GM23338 (cell line): ENCODE measurements around the gene MASP2. TPM values are rescaled to one million over a fixed set of nuclear protein-coding genes. Genes with fewer than 3 reads are reported as not detected.

Source experiments
- ATAC-seq: fragments of 200-7000 bp; cut with Tn5 transposase; 3 replicates; pipeline ENCODE4 v1.9.1; 2020
- DNase-seq: peaks from one replicate; pipeline ENCODE4 v3.0.0-alpha.2; 2015; ENCODE audit warnings: low spot score
- H2AFZ ChIP-seq: fragments of 200-600 bp; sonication (generic); 2 replicates; pipeline ENCODE4 v1.8.0; 2016; ENCODE audit warnings: antibody characterized with exemption, mild to moderate bottlenecking, moderate library complexity
- H3F3A ChIP-seq: fragments of 200-600 bp; sonication (generic); replicated peaks from 2 replicates; pipeline ENCODE4 v1.8.0; 2017; ENCODE audit warnings: antibody characterized with exemption, mixed run types, low read depth
- H3K27ac ChIP-seq: fragments of 200-600 bp; sonication (generic); 2 replicates; pipeline ENCODE4 v1.6.1; 2016; ENCODE audit warnings: low read depth
- H3K27me3 ChIP-seq: fragments of 200-600 bp; sonication (generic); 2 replicates; pipeline ENCODE4 v1.8.0; 2016; ENCODE audit warnings: mild to moderate bottlenecking, mixed run types, moderate library complexity; ENCODE audit not compliant: insufficient read depth
- H3K36me3 ChIP-seq: fragments of 200-600 bp; sonication (generic); 2 replicates; pipeline ENCODE4 v1.8.0; 2016; ENCODE audit warnings: mild to moderate bottlenecking; ENCODE audit not compliant: insufficient read depth
- H3K4me1 ChIP-seq: fragments of 200-600 bp; sonication (generic); 2 replicates; pipeline ENCODE4 v1.8.0; 2016; ENCODE audit warnings: mild to moderate bottlenecking, moderate library complexity; ENCODE audit not compliant: insufficient read depth
- H3K4me2 ChIP-seq: fragments of 200-600 bp; sonication (generic); 2 replicates; pipeline ENCODE4 v1.7.1; 2017; ENCODE audit warnings: mixed run types
- H3K4me3 ChIP-seq: fragments of 200-600 bp; sonication (generic); 2 replicates; pipeline ENCODE4 v1.6.1; 2016; ENCODE audit warnings: mixed run types
- H3K79me2 ChIP-seq: fragments of 200-600 bp; sonication (generic); replicated peaks from 2 replicates; pipeline ENCODE4 v1.8.0; 2017; ENCODE audit warnings: mild to moderate bottlenecking; ENCODE audit not compliant: insufficient read depth
- H3K9me2 ChIP-seq: fragments of 200-600 bp; sonication (generic); 2 replicates; pipeline ENCODE4 v1.8.0; 2017; ENCODE audit not compliant: insufficient read depth
- H4K20me1 ChIP-seq: fragments of 200-600 bp; sonication (generic); replicated peaks from 2 replicates; pipeline ENCODE4 v1.8.0; 2017; ENCODE audit warnings: mild to moderate bottlenecking; ENCODE audit not compliant: insufficient read depth
- H3K27ac Mint-ChIP-seq: 2 replicates; pipeline ENCODE4 v1.8.0; 2020; ENCODE audit warnings: inconsistent platforms, mild to moderate bottlenecking, moderate library complexity, mixed read lengths
- H3K27me3 Mint-ChIP-seq: 3 replicates; pipeline ENCODE4 v1.8.0; 2022; ENCODE audit warnings: low read depth, mild to moderate bottlenecking, moderate library complexity, mixed read lengths, inconsistent platforms; ENCODE audit not compliant: insufficient read depth, poor library complexity
- H3K36me3 Mint-ChIP-seq: 3 replicates; pipeline ENCODE4 v1.8.0; 2021; ENCODE audit warnings: low read depth, mild to moderate bottlenecking, inconsistent platforms, moderate library complexity, mixed read lengths
- H3K4me1 Mint-ChIP-seq: 3 replicates; pipeline ENCODE4 v1.8.0; 2020; ENCODE audit warnings: mild to moderate bottlenecking, inconsistent platforms, mixed read lengths
- H3K4me3 Mint-ChIP-seq: 3 replicates; pipeline ENCODE4 v1.8.0; 2021; ENCODE audit warnings: moderate library complexity, mild to moderate bottlenecking, inconsistent platforms, mixed read lengths
- H3K9me3 Mint-ChIP-seq: 3 replicates; pipeline ENCODE4 v1.8.0; 2020; ENCODE audit warnings: moderate library complexity, mild to moderate bottlenecking, inconsistent platforms, mixed read lengths
- CREB1 ChIP-seq: fragments of 250-450 bp; sonication (Bioruptor Pico); IDR thresholded peaks from 2 replicates; pipeline ENCODE4 v1.5.0; 2020; ENCODE audit warnings: low read depth, mild to moderate bottlenecking, moderate library complexity
- EZH2 ChIP-seq: fragments of 200-600 bp; sonication (generic); IDR thresholded peaks from one replicate; pipeline ENCODE4 v1.8.0; 2017; ENCODE audit warnings: antibody characterized with exemption, mild to moderate bottlenecking, low read depth; ENCODE audit not compliant: unreplicated experiment
- EZH2phosphoT487 ChIP-seq: fragments of 200-600 bp; sonication (generic); IDR thresholded peaks from one replicate; pipeline ENCODE4 v1.8.1; 2018; ENCODE audit warnings: antibody characterized with exemption; ENCODE audit not compliant: unreplicated experiment
- JUNB ChIP-seq: IDR thresholded peaks from one replicate; pipeline ENCODE4 v1.6.1; 2016; ENCODE audit warnings: antibody characterized with exemption; ENCODE audit not compliant: unreplicated experiment
- NANOG ChIP-seq: IDR thresholded peaks from 2 replicates; pipeline ENCODE4 v1.6.1; 2016; ENCODE audit warnings: antibody characterized with exemption, borderline replicate concordance
- POLR2AphosphoS5 ChIP-seq: IDR thresholded peaks from 2 replicates; pipeline ENCODE4 v1.6.1; 2016; ENCODE audit warnings: antibody characterized with exemption, low read depth
- STAT1 ChIP-seq: IDR thresholded peaks from one replicate; pipeline ENCODE4 v1.6.1; 2016; ENCODE audit warnings: antibody characterized with exemption; ENCODE audit not compliant: unreplicated experiment
- ZNF114 ChIP-seq: fragments of 250-450 bp; sonication (Bioruptor Pico); IDR thresholded peaks from 2 replicates; pipeline ENCODE4 v1.5.0; 2020; ENCODE audit warnings: mild to moderate bottlenecking, moderate library complexity
- ZNF331 ChIP-seq: fragments of 250-450 bp; sonication (Bioruptor Pico); IDR thresholded peaks from 2 replicates; pipeline ENCODE4 v1.5.0; 2020; ENCODE audit warnings: low read depth, mild to moderate bottlenecking, moderate library complexity
- polyA plus RNA-seq: library from polyadenylated mRNA; unstranded; fragments of >200 nt; fragmentation: Nextera tagmentation; extraction: Ambion mirVana; gene quantifications from 2 replicates; pipeline ENCODE4 v1.2.1, GENCODE V29; 2016
- total RNA-seq: library from RNA; depleted of rRNA; stranded (reverse); fragments of >200 nt; shearing (Covaris generic); gene quantifications from 2 replicates; pipeline ENCODE4 v1.2.3, GENCODE V29; 2014
- TF ChIP-seq, protein P1 (sequence below): IDR thresholded peaks from 2 replicates; pipeline ENCODE4 v1.6.1; 2016; ENCODE audit warnings: antibody characterized with exemption
- TF ChIP-seq, protein P2 (sequence below), 2 experiments: fragments of 200-600 bp in 1 of 2; sonication (generic) in 1 of 2; conservative IDR thresholded peaks; 2 replicates each; pipeline versions ENCODE4 v1.5.1 to v1.6.1; 2016 to 2017; ENCODE audit warnings: antibody characterized with exemption in 2 of 2, low read depth in 2 of 2, mild to moderate bottlenecking in 2 of 2, moderate library complexity in 1 of 2
- TF ChIP-seq, protein P3 (sequence below): fragments of 250-450 bp; sonication (Bioruptor Pico); IDR thresholded peaks from 2 replicates; pipeline ENCODE4 v1.5.0; 2020; ENCODE audit warnings: mild to moderate bottlenecking, moderate library complexity
- TF ChIP-seq, protein P4 (sequence below): IDR thresholded peaks from one replicate; pipeline ENCODE4 v1.6.1; 2018; ENCODE audit warnings: antibody characterized with exemption; ENCODE audit not compliant: unreplicated experiment

Gene MASP2
- total and polyA plus RNA-seq, 2 experiments from 2014 or later: 0.71 to 1.5 TPM

DNA sequence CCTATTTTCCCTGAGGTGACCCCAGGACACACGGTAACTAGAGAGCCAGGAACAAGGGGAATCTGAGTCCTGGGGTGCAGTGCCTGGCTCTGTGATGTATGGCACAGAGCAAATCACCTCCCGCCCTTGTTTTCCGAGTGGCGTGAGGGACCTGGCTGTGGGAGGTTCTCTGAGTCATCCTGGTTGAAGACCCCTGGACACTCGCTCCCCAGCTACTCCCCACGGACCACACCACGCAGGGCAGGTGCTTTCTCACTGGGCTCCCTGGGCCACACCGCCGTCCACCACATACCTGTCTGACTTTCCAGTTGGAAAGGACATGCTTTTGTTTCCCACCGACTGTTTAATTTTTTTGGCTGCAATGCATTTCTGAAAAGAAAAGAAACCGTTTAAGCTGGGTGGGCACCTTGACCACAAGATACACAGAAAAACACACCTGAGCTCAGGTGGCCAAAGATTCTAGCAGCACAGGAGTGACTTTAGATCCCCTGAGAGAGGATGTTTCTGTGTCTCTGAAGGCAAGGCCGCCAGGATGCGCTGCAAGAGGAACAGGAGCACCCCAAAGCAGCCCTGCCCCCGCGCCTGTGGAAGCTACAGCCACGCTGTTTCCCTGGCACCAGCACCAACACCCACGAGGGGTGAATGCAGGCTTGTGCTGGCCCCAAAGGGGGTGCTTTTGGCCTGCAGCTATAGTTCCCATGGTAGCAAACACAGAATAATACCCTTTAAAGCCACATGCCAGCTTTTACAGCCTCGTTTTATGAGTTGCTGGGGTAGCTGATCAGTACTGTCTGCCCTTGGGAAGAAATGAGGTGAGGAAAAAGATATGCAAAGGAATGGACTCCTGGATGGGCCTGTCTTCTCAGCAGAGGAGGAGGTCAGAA is 20.9 kb upstream of the MASP2 start:
- DNase-seq (no peak), ATAC-seq (no peak)
- Histone ChIP-seq H3K4me1 (no peaks in the 10 kb centered on the region), H3K9me2 (no peaks in the 10 kb centered on the region), H3K36me3 (peaks cover 39% of the 10 kb centered on the region), H2AFZ (no peak overlapping the region), H3K4me3 (no peak overlapping the region), H3F3A (peaks cover 25% of the 10 kb centered on the region), H3K4me2 (no peak overlapping the region), H4K20me1 (peaks cover 9% of the 10 kb centered on the region; the same call in 1 of the 2 replicates), H3K27me3 (no peaks in the 10 kb centered on the region), H3K27ac (no peak overlapping the region; the same call in 1 of the 2 replicates), H3K79me2 (no peaks in the 10 kb centered on the region)
- Mint-ChIP-seq H3K4me1 (peaks cover 6% of the 10 kb centered on the region; the same call in 2 of the 3 replicates), H3K36me3 (peaks cover 89% of the 10 kb centered on the region), H3K27me3 (peaks cover 4% of the 10 kb centered on the region), H3K4me3 (no peak overlapping the region), H3K9me3 (no peaks in the 10 kb centered on the region), H3K27ac (no peak overlapping the region)
- TF ChIP-seq, protein P1, sequence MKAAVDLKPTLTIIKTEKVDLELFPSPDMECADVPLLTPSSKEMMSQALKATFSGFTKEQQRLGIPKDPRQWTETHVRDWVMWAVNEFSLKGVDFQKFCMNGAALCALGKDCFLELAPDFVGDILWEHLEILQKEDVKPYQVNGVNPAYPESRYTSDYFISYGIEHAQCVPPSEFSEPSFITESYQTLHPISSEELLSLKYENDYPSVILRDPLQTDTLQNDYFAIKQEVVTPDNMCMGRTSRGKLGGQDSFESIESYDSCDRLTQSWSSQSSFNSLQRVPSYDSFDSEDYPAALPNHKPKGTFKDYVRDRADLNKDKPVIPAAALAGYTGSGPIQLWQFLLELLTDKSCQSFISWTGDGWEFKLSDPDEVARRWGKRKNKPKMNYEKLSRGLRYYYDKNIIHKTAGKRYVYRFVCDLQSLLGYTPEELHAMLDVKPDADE: no peak
- TF ChIP-seq, protein P2, sequence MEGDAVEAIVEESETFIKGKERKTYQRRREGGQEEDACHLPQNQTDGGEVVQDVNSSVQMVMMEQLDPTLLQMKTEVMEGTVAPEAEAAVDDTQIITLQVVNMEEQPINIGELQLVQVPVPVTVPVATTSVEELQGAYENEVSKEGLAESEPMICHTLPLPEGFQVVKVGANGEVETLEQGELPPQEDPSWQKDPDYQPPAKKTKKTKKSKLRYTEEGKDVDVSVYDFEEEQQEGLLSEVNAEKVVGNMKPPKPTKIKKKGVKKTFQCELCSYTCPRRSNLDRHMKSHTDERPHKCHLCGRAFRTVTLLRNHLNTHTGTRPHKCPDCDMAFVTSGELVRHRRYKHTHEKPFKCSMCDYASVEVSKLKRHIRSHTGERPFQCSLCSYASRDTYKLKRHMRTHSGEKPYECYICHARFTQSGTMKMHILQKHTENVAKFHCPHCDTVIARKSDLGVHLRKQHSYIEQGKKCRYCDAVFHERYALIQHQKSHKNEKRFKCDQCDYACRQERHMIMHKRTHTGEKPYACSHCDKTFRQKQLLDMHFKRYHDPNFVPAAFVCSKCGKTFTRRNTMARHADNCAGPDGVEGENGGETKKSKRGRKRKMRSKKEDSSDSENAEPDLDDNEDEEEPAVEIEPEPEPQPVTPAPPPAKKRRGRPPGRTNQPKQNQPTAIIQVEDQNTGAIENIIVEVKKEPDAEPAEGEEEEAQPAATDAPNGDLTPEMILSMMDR (conservative IDR thresholded peaks at IDR 0.05; ENCODE audit: low read depth in 2 of 2): no peak
- TF ChIP-seq, protein P3, sequence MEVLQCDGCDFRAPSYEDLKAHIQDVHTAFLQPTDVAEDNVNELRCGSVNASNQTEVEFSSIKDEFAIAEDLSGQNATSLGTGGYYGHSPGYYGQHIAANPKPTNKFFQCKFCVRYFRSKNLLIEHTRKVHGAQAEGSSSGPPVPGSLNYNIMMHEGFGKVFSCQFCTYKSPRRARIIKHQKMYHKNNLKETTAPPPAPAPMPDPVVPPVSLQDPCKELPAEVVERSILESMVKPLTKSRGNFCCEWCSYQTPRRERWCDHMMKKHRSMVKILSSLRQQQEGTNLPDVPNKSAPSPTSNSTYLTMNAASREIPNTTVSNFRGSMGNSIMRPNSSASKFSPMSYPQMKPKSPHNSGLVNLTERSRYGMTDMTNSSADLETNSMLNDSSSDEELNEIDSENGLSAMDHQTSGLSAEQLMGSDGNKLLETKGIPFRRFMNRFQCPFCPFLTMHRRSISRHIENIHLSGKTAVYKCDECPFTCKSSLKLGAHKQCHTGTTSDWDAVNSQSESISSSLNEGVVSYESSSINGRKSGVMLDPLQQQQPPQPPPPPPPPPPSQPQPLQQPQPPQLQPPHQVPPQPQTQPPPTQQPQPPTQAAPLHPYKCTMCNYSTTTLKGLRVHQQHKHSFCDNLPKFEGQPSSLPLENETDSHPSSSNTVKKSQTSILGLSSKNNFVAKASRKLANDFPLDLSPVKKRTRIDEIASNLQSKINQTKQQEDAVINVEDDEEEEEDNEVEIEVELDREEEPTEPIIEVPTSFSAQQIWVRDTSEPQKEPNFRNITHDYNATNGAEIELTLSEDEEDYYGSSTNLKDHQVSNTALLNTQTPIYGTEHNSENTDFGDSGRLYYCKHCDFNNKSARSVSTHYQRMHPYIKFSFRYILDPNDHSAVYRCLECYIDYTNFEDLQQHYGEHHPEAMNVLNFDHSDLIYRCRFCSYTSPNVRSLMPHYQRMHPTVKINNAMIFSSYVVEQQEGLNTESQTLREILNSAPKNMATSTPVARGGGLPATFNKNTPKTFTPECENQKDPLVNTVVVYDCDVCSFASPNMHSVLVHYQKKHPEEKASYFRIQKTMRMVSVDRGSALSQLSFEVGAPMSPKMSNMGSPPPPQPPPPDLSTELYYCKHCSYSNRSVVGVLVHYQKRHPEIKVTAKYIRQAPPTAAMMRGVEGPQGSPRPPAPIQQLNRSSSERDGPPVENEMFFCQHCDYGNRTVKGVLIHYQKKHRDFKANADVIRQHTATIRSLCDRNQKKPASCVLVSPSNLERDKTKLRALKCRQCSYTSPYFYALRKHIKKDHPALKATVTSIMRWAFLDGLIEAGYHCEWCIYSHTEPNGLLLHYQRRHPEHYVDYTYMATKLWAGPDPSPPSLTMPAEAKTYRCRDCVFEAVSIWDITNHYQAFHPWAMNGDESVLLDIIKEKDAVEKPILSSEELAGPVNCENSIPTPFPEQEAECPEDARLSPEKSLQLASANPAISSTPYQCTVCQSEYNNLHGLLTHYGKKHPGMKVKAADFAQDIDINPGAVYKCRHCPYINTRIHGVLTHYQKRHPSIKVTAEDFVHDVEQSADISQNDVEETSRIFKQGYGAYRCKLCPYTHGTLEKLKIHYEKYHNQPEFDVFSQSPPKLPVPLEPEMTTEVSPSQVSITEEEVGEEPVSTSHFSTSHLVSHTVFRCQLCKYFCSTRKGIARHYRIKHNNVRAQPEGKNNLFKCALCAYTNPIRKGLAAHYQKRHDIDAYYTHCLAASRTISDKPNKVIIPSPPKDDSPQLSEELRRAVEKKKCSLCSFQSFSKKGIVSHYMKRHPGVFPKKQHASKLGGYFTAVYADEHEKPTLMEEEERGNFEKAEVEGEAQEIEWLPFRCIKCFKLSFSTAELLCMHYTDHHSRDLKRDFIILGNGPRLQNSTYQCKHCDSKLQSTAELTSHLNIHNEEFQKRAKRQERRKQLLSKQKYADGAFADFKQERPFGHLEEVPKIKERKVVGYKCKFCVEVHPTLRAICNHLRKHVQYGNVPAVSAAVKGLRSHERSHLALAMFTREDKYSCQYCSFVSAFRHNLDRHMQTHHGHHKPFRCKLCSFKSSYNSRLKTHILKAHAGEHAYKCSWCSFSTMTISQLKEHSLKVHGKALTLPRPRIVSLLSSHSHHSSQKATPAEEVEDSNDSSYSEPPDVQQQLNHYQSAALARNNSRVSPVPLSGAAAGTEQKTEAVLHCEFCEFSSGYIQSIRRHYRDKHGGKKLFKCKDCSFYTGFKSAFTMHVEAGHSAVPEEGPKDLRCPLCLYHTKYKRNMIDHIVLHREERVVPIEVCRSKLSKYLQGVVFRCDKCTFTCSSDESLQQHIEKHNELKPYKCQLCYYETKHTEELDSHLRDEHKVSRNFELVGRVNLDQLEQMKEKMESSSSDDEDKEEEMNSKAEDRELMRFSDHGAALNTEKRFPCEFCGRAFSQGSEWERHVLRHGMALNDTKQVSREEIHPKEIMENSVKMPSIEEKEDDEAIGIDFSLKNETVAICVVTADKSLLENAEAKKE (CRISPR knock-in tag): no peak
- no peak for TF ChIP-seq CREB1
- TF ChIP-seq EZH2phosphoT487: no peak
- no peak for TF ChIP-seq STAT1
- TF ChIP-seq NANOG: no peak
- no peak for TF ChIP-seq JUNB
- no peak for TF ChIP-seq ZNF114 (CRISPR knock-in tag)
- no peak for TF ChIP-seq EZH2
- no peak for TF ChIP-seq POLR2AphosphoS5
- TF ChIP-seq ZNF331 (CRISPR knock-in tag): no peak
- TF ChIP-seq, protein P4, sequence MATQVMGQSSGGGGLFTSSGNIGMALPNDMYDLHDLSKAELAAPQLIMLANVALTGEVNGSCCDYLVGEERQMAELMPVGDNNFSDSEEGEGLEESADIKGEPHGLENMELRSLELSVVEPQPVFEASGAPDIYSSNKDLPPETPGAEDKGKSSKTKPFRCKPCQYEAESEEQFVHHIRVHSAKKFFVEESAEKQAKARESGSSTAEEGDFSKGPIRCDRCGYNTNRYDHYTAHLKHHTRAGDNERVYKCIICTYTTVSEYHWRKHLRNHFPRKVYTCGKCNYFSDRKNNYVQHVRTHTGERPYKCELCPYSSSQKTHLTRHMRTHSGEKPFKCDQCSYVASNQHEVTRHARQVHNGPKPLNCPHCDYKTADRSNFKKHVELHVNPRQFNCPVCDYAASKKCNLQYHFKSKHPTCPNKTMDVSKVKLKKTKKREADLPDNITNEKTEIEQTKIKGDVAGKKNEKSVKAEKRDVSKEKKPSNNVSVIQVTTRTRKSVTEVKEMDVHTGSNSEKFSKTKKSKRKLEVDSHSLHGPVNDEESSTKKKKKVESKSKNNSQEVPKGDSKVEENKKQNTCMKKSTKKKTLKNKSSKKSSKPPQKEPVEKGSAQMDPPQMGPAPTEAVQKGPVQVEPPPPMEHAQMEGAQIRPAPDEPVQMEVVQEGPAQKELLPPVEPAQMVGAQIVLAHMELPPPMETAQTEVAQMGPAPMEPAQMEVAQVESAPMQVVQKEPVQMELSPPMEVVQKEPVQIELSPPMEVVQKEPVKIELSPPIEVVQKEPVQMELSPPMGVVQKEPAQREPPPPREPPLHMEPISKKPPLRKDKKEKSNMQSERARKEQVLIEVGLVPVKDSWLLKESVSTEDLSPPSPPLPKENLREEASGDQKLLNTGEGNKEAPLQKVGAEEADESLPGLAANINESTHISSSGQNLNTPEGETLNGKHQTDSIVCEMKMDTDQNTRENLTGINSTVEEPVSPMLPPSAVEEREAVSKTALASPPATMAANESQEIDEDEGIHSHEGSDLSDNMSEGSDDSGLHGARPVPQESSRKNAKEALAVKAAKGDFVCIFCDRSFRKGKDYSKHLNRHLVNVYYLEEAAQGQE: no peak
